Activated CD8-positive, alpha-beta T cell treated with anti-CD3 and anti-CD28 coated beads for 36 hours (primary cell): Measurements from ENCODE around the gene POC5. TPM values are rescaled to one million over a fixed set of nuclear protein-coding genes. Genes with fewer than 3 reads are reported as not detected.

ENCODE experiments used
- ATAC-seq: fragments of 200-7000 bp; cut with Tn5 transposase; one replicate; pipeline ENCODE4 v1.10.0; 2021; ENCODE audit warnings: mild to moderate bottlenecking, moderate library complexity
- CTCF ChIA-PET: fragments of 350-600 bp; sonication (Branson Sonifier 250); formaldehyde crosslinking; loops from one replicate; lab custom pipeline; 2021; ENCODE audit warnings: antibody characterized with exemption; lab: Charles Lee
- POLR2A ChIA-PET: fragments of 350-600 bp; sonication (Branson Sonifier 250); formaldehyde crosslinking; loops from one replicate; lab custom pipeline; 2021; ENCODE audit warnings: antibody characterized with exemption; lab: Charles Lee
- DNase-seq: peaks from one replicate; pipeline ENCODE4 v3.0.0-alpha.2; 2020
- H3K27ac Mint-ChIP-seq: one replicate; pipeline ENCODE4 v1.8.0; 2021; ENCODE audit warnings: mild to moderate bottlenecking, mixed read lengths
- H3K27me3 Mint-ChIP-seq: one replicate; pipeline ENCODE4 v1.8.0; 2021; ENCODE audit warnings: mixed read lengths
- H3K36me3 Mint-ChIP-seq: one replicate; pipeline ENCODE4 v1.8.0; 2021; ENCODE audit warnings: low read depth, mixed read lengths
- H3K4me1 Mint-ChIP-seq: one replicate; pipeline ENCODE4 v1.8.0; 2021; ENCODE audit warnings: low read depth, mixed read lengths
- H3K4me3 Mint-ChIP-seq: one replicate; pipeline ENCODE4 v1.8.0; 2021; ENCODE audit warnings: mild to moderate bottlenecking, moderate library complexity, mixed read lengths
- H3K9me3 Mint-ChIP-seq: one replicate; pipeline ENCODE4 v1.8.0; 2021; ENCODE audit warnings: mixed read lengths
- CTCF ChIP-seq: fragments of 200-600 bp; IDR thresholded peaks from one replicate; pipeline ENCODE4 v1.8.0; 2022; ENCODE audit warnings: antibody characterized with exemption, mild to moderate bottlenecking
- intact Hi-C: fragments of 100-400 bp; cut with micrococcal nuclease; formaldehyde crosslinking; loops from one replicate; pipeline ENCODE4 v1.10.0; 2022
- total RNA-seq, 2 experiments: library from RNA; stranded (reverse); gene quantifications; one replicate each; pipeline ENCODE4 v1.2.3, GENCODE V29; 2021

The POC5 gene
- total RNA-seq, 2 experiments from 2014 or later: 14.5 to 15.7 TPM

- H3K4me3 Mint-ChIP-seq: no peak overlapping the region
- H3K27me3 Mint-ChIP-seq: no peaks in the 10 kb centered on the region
- ChIA-PET POLR2A (no interaction called here), CTCF (interaction anchor here (0.8 to 1.9 kb wide), 3 partner anchors 14 to 17 kb away, joined by 3 to 5 read pairs (median 3); no protein-coding TSS in a partner anchor)
- peaks cover 23% of the 10 kb centered on the region for H3K4me1 Mint-ChIP-seq
- intact Hi-C loops: loop anchor here (10.0 kb wide), 1 partner anchor 430 kb away; the partner anchor contains the start of gene ANKRD31
- no peak overlapping the region for H3K27ac Mint-ChIP-seq
- H3K36me3 Mint-ChIP-seq: no peaks in the 10 kb centered on the region
- H3K9me3 Mint-ChIP-seq: no peaks in the 10 kb centered on the region
- ATAC-seq: no peak
- DNase-seq: no peak
- no peak for TF ChIP-seq CTCF
These were observed 52.3 kb downstream of the POC5 start for GRCh38 chr5:75664979-75665378.

- Mint-ChIP-seq H3K27ac (no peak overlapping the region), H3K36me3 (no peaks in the 10 kb centered on the region), H3K4me3 (no peak overlapping the region), H3K9me3 (no peaks in the 10 kb centered on the region), H3K4me1 (peaks cover 11% of the 10 kb centered on the region), H3K27me3 (no peaks in the 10 kb centered on the region)
- POLR2A ChIA-PET: no interaction called here
- CTCF ChIA-PET: interaction anchor here (1.2 to 1.9 kb wide), 2 partner anchors 17 to 19 kb away, joined by 3 to 5 read pairs; no protein-coding TSS in a partner anchor
- intact Hi-C loops: loop anchor here (10.0 kb wide), 1 partner anchor 429 kb away; the partner anchor contains the start of gene ANKRD31
- ATAC-seq: no peak
- no peak for DNase-seq
- no peak for TF ChIP-seq CTCF
These were observed 53.5 kb downstream of the POC5 start for GRCh38 chr5:75663579-75664284.

GRCh38 chr5:75662061-75662460 is 55.2 kb downstream of the POC5 start:
- Mint-ChIP-seq H3K9me3 (no peaks in the 10 kb centered on the region), H3K27ac (no peak overlapping the region)

GRCh38 chr5:75660678-75661465 is 56.4 kb downstream of the POC5 start:
- ATAC-seq: no peak
- ChIA-PET CTCF (interaction anchor here (1.6 kb wide), 1 partner anchor 20 kb away, joined by 3 read pairs; no protein-coding TSS in a partner anchor), POLR2A (interaction anchor here (0.7 kb wide), 1 partner anchor 24 kb away, joined by 3 read pairs; no protein-coding TSS in a partner anchor)
- intact Hi-C loops: loop anchor here (10.0 kb wide), 1 partner anchor 426 kb away; the partner anchor contains the start of gene ANKRD31
- no peak for DNase-seq
- no peak for TF ChIP-seq CTCF
- Mint-ChIP-seq H3K36me3 (no peaks in the 10 kb centered on the region), H3K27ac (no peak overlapping the region), H3K27me3 (no peaks in the 10 kb centered on the region), H3K4me1 (peaks cover 2% of the 10 kb centered on the region), H3K4me3 (no peak overlapping the region), H3K9me3 (no peaks in the 10 kb centered on the region)

More at GRCh38 chr5:75662061-75662460, 55.2 kb downstream of the POC5 start:
- Mint-ChIP-seq H3K36me3 (no peaks in the 10 kb centered on the region), H3K4me1 (peaks cover 2% of the 10 kb centered on the region), H3K27me3 (no peaks in the 10 kb centered on the region), H3K4me3 (no peak overlapping the region)
- POLR2A ChIA-PET: interaction anchor here (0.7 kb wide), 1 partner anchor 672 kb away, joined by 3 read pairs; no protein-coding TSS in a partner anchor
- no peak for TF ChIP-seq CTCF
- DNase-seq (no peak), ATAC-seq (no peak)
- CTCF ChIA-PET: interaction anchor here (1.6 kb wide), 1 partner anchor 19 kb away, joined by 3 read pairs; no protein-coding TSS in a partner anchor
- intact Hi-C loops: loop anchor here (10.0 kb wide), 1 partner anchor 427 kb away; the partner anchor contains the start of gene ANKRD31
